Measurements from ENCODE around the gene PTCRA.
"Not testable (repeated sequence)": the region's sequence is repeated elsewhere in the genome, so short reads cannot be mapped to it uniquely, and the experiment has no call there.

DNA sequence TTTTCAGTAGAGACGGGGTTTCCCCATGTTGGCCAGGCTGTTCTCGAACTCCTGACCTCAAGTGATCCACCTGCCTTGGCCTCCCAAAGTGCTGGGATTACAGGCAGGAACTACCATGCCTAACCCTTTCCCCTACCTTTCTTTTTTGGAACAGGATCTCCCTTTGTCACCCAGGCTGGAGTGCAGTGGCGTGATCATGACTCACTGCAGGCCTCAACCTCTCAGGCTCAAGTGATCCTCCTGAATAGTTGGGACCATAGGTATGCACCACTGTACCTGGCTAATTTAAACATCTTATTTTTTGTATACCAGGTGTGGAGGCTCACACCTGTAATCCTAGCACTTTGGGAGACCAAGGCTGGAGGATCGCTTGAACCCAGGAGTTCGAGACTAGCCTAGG is 25.5 kb downstream of the PTCRA start:
- TF ChIP-seq, protein P1, sequence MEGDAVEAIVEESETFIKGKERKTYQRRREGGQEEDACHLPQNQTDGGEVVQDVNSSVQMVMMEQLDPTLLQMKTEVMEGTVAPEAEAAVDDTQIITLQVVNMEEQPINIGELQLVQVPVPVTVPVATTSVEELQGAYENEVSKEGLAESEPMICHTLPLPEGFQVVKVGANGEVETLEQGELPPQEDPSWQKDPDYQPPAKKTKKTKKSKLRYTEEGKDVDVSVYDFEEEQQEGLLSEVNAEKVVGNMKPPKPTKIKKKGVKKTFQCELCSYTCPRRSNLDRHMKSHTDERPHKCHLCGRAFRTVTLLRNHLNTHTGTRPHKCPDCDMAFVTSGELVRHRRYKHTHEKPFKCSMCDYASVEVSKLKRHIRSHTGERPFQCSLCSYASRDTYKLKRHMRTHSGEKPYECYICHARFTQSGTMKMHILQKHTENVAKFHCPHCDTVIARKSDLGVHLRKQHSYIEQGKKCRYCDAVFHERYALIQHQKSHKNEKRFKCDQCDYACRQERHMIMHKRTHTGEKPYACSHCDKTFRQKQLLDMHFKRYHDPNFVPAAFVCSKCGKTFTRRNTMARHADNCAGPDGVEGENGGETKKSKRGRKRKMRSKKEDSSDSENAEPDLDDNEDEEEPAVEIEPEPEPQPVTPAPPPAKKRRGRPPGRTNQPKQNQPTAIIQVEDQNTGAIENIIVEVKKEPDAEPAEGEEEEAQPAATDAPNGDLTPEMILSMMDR (conservative IDR thresholded peaks at IDR 0.05; ENCODE audit: low read depth, low read length): not testable (repeated sequence)
- TF ChIP-seq MXI1 (IDR thresholded peaks at IDR 0.05; ENCODE audit: borderline replicate concordance, low read depth, low read length); BHLHE40 (IDR thresholded peaks at IDR 0.05; ENCODE audit: low read depth, low read length); POLR2A (IDR thresholded peaks at IDR 0.05; ENCODE audit: low read depth, low read length); FOS (IDR thresholded peaks at IDR 0.05; ENCODE audit: low read depth, low read length); MAFK (IDR thresholded peaks at IDR 0.05; ENCODE audit: low read depth, low read length); CHD1 (IDR thresholded peaks at IDR 0.05; ENCODE audit: low read depth, low read length); SMC3 (IDR thresholded peaks at IDR 0.05; ENCODE audit: low read depth, low read length); CEBPB (IDR thresholded peaks at IDR 0.05; ENCODE audit: low read depth, low read length): not testable (repeated sequence)
- TF ChIP-seq, protein P2, sequence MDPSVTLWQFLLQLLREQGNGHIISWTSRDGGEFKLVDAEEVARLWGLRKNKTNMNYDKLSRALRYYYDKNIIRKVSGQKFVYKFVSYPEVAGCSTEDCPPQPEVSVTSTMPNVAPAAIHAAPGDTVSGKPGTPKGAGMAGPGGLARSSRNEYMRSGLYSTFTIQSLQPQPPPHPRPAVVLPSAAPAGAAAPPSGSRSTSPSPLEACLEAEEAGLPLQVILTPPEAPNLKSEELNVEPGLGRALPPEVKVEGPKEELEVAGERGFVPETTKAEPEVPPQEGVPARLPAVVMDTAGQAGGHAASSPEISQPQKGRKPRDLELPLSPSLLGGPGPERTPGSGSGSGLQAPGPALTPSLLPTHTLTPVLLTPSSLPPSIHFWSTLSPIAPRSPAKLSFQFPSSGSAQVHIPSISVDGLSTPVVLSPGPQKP (IDR thresholded peaks at IDR 0.05; ENCODE audit: borderline replicate concordance, low read depth, low read length): not testable (repeated sequence)
